T1000 (cell line): ENCODE results near the gene EN2.

Source experiments
- DNase-seq: peaks from one replicate; lab custom pipeline; 2025; ENCODE audit warnings: mixed read lengths; lab: John Stamatoyannopoulos, UW

Gene EN2

DNA sequence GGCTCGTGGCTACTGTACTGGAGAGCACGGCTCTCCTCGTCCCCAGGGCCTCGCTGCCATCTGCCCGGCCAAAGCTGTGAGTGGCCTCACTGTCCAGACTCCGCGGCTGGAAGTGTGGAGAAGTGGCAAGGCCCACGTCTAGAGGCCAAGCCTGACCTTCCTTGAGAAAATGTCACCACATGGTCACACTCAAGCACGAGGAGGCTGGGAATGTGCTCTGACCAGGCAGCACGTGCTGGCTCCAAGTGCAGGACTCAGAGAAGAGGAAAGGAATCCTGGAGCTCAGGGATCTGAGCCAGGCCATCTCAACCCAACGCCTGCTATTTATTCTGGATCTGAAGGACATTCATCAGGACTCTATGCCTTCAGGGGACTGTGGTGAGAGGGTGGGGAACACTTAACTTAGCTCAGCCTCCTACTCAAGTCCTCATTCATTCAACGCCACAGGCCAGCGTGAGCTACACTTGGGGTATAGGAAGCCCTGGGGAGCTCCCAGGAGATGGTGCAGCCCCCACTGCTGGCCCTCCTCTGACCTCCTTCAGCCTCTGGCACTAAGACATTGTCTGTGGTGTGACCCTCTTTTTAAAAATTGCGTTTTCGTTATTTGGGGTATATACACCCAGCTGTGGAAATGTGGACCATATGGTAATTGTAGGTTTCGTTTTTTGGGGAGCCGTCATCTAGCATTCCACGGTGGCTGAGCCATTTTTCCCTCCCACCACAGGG lies 29.0 kb downstream of the EN2 start:
- DNase-seq: no peak

GRCh38 chr7:155487509-155488482 lies 29.9 kb downstream of the EN2 start:
- DNase-seq: no peak

DNA sequence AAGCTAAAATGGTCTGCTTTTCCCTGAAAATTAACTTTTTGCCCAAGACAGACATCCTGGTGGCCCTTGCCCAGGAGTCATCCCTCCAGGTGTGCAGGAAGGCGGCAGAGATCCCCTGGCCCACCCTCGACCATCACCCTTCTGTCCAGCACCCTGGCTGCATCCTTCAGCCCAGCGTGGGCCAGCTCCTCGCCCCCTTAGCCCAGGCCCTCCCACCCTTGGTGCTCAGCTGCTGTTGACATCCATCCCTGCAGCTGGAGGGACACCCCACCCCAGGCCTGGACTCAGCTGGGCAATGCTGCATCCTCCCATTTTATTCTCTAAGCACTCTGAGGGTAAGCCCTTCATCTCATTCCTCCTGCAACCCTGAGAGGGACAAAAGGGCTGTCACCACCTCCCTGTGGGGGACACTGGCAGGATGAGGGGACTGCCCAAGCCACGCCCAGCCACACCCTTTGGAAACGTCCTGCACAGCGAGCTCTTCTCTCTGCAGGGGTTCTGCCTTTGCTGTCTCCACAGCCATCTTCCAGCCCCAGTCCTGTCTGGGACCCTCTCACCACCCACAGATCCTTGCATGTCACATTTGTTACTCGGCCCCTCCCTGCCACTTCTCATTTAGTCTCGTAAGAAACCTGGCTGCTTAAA lies 30.7 kb downstream of the EN2 start:
- DNase-seq: no peak

DNA sequence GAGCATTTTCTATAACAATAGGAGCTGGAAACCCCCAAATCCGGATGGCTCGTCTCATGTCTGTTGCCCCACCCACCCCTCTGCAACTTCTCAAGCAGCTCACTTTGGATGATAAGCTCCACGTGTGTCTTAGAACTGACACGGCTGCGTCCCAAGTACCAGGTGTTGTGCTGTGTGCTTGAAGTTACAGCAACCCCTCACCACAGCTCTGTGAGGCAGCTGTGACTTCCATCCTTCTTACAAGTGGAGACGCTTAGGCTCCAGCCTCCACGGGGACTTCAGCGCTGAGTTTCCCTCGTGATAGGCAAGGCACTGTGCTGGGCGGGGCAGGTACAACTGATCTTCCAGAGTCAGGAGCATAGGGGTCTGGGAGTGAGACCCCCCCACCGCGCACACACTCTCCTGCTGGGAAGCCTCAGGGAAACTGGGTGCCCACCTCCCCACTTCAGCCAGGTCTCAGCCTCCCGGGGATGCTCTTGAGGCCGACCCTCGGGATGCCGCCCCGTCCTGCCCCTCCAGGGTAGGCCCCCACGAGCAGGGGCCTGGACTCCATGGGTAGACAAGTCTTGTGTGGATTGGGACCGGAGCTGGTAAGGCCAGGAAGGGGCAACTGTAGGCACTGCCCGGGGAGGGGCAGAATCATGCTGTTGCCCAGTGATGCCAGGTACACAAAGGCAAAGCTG lies 31.4 kb downstream of the EN2 start:
- DNase-seq: no peak

DNA sequence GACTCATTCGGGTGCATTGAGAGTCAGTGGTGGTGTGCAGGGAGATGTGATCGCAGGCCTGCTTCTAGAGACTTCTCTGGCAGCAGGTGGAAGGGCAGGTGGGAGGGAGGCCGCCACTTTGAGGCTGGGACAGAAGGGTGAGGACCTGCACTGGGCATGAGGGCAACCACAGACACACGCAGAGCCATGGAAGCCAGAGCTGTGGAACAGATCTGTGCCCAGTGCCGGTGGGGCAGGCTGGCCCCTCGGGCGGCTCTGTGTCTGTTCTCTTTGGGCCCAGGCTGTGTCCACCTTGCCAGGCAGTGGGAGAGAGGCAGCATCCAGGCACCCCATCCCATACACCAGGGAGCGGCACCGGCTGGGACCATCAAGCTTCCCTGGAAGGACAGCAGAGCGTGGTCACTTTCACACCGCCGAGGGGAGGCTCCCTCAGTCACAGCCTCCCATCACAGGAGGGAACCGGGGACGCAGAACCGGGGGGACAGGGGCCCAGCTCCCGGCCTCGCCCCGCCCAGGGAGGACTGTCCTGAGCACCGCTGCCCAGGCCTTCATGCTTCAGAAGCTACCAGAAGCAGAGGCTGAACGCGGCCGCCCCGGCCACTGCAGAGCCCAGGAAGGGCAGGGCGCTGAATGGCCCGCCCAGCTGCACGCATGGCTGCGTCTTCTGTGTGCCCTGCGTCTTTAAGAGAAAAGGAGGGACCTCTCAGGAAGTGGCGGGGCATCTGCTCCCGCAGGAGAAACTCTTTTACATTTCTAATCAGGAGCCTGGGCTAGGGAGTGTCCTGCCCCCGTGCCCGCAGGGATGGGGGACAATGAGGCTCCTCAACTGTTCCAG lies 32.1 kb downstream of the EN2 start:
- DNase-seq: no peak

- no peak for DNase-seq
These were observed 33.0 kb downstream of the EN2 start for GRCh38 chr7:155490697-155491628.

- no peak for DNase-seq
These were observed 33.9 kb downstream of the EN2 start for GRCh38 chr7:155491812-155492211.

DNA sequence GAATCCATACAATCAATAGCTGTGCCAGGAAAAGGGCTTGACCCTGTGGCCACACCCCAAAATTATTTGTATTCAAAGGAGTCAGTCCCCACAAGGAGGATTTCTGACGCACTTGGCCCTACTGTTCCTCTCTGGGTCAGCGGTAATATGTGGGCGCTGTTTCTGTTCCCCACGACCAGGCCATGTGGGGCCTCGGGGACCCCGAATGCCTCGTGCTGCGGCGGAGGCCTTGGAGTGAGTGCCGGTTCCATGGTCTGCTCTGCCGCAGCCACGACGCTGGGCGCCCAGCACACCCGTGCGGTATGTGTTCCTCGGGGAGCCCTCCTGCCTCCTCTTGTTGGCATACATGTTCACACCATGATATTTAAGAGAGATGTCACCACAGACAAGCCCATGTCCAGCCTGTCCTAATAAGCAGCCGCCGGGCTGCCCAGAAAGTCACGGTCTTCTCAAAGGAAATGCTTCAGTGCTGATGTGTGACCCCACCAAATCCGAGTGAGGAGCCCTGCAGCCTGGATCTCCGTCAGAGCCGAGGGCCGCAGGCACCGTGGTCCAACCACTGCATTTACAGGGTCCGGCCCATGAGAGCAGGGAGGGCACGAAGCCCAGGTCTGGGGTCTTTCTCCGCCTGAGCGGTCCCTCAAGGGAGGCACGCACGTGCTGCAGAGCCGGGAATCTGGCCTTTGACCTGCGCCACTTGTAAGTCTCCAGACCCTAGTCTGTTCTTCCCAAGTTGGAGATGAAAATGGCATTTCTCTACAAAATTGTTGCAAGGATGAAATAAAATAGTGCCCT lies 36.0 kb downstream of the EN2 start:
- DNase-seq: no peak

GRCh38 chr7:155494551-155494950 lies 36.6 kb downstream of the EN2 start:
- DNase-seq: no peak

DNA sequence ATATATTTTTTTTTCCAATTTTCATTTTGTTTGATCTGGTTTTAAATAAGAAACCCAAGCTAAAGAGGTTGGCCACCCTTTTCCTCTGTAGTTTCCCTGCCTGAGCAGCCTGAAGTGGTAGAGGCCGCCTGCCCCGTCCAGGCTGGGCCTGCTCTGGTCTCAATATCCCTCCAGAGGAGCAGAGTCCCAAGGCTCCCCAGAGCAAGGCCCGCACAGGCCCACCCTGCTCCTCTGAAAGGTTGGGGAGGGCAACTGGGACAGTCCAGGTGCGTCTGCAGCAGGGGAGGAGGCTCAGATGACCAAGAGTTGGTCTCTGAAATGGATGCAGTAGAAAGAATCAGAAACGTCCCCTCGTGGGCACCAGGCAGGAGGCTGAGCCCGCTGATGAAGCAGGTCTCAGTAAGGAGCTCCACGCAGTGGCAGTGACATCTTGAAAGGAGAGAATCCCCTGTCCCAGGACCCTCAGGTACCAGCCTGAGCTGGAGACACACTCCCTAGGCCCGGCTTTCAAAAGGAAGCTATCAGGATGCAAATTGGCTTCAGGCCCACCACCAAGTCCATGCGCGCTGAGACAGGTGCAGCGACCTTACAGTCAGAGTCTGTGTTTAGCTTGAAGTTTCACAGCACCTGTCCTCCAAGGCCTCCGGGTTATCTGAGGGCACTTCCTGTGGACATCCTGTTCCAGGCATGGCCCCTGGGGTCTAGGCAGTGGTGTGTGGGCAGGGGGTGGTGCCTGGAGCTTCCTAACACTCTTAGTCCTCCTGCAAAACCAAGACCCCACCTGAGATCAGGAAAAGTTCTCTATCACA lies 37.7 kb downstream of the EN2 start:
- DNase-seq: no peak

DNA sequence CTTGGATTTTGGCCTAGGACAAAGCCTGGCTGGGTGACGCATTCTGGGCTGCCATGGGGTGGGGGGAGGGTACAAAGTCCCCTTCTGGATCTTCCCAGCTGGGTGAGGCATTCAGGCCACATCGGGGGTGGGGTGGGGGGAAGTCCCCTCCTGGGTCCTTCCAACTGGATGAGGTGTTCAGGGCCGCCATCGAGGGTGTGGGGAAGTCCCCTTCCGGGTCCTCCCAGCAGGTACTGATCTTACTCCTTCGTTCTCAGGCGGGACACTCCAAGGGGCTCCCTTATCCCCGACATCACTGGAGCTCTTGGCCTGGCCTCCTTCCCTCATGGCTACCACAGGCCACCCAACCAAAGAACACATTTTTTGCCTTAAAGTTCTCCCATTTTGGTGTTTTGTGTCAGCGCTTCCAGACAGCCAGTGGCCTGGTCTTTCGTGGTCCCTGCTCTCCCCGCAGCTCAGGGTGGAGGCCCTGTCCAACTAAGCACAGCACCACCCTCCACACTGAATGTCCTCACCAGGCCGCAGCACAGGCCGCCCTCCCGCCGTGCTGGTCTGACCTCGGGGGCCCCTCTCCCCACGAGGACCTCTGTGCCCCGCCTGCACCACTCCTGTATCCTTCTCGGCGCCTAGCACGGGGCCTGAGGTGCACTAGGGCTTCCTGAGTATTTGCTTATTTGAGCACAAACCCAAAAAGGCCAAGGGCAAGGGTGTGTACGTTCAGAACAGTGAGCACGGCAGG lies 38.5 kb downstream of the EN2 start:
- no peak for DNase-seq

DNA sequence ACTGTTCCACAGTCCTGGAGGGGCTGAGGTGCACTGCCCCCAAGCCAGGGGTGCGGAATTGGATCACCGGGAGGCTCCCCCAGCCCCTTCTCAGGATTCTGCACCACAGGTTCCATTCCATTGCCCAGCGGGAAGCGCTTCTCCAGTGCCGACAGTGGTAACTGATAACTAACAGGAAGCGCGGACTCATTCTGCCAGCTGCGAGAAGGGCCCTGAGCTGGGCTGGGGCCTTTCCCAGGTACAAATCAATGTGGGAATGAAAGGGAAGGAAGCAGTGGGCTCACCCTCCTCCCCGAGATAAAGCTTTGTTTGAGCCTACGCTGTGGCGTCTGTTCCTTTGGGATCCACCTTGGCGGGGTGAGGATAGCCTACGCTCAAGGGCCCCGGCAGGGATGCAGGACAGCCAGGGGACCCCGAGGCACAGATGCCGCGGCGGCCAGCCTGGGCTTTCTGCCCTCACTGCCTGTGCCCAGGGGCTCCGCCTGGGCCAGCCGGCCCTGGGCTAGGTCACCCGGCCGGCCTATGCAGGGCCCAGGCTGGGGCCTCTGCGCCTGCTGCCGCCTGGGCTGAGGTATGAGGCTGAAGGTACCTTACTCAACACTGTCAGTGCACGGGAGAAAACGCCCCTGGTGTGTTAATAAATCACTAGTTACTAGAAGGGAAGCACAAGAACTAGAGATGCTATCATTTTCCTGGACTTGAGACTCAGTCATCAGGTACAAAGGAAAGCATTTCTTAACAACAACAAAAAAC lies 39.4 kb downstream of the EN2 start:
- no peak for DNase-seq

GRCh38 chr7:155505422-155505793 lies 47.5 kb downstream of the EN2 start:
- DNase-seq: no peak

GRCh38 chr7:155506854-155507337 lies 49.0 kb downstream of the EN2 start:
- DNase-seq: no peak

GRCh38 chr7:155507576-155507975 lies 49.6 kb downstream of the EN2 start:
- DNase-seq: no peak
